ENCODE measurements around the gene PPIP5K2.

DNA sequence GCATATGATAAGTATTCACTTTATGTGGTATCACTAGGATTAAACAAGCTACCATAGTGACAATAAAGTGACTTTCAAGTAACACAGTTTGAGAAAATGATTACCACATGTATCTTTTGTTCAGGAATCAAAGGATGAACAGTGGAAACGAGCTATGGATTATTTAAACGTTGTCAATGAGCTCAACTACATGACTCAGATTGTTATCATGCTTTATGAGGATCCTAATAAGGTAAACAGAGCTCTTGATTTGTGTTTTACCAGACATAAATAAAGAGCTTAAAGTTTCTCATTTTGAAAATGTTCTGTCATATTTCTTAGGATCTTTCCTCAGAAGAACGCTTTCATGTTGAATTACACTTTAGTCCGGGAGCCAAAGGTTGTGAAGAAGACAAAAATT, 57.4 kb downstream of the PPIP5K2 start:
- no peak for TF ChIP-seq CTCF (conservative IDR thresholded peaks at IDR 0.05; ENCODE audit: low read depth, low read length)
- no peak for TF ChIP-seq EZH2 (IDR thresholded peaks at IDR 0.05; ENCODE audit: borderline replicate concordance, low read depth, low read length, poor library complexity, severe bottlenecking)

All from A673 (cell line).